ENCODE results near the gene NSUN4. TPM values are rescaled to one million over a fixed set of nuclear protein-coding genes. Genes with fewer than 3 reads are reported as not detected.

Gene NSUN4
- total RNA-seq, 1 experiment from 2014 or later: 20.4 TPM

DNA sequence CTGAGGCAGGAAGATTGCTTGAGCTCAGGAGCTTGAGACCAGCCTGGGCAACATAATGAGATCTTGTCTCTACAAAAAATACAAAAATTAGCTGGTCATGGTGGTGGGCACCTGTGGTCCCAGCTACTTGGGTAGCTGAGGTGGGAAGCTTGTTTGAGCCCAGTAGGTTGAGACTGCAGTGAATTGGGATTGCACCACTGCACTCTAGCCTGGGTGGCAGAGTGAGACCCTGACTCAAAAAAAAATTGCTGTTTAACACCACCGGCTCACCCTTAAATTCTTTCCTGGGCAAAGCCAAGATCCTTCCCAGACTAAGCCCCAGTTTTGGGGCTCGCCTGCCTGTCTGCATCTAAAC, 6.6 kb upstream of the NSUN4 start:
- H3K27ac ChIP-seq (ENCODE audit: insufficient read length, low read depth, low read length): no peak overlapping the region
- H2BK5ac ChIP-seq (ENCODE audit: insufficient read length, low read length): no peak overlapping the region
- Mint-ChIP-seq H3K27me3 (ENCODE audit: low read depth) (no peaks in the 10 kb centered on the region), H3K36me3 (ENCODE audit: insufficient read depth in 1 of 3, low read depth in 3 of 3) (no peaks in the 10 kb centered on the region; a peak in 1 of 7 replicates), H3K9me3 (no peaks in the 10 kb centered on the region), H3K4me3 (no peak overlapping the region), H3K27ac (0 out of 7 replicates have a peak overlapping the region, but pooled peaks of 1 of the 3 experiments have one; percentile 39), H3K4me1 (peaks cover 29 to 30% of the 10 kb centered on the region in 2 experiments)
- H3K4ac ChIP-seq (ENCODE audit: low read depth, low read length): no peak overlapping the region
- H4K5ac ChIP-seq (ENCODE audit: insufficient read length, low read depth, low read length): no peak overlapping the region
- H3K79me1 ChIP-seq (ENCODE audit: insufficient read depth, low read depth, low read length, poor library complexity, severe bottlenecking): no peaks in the 10 kb centered on the region
- DNase-seq: no peak
- no peaks in the 10 kb centered on the region for H3K27me3 ChIP-seq (ENCODE audit: insufficient read depth, low read length)
- no peak overlapping the region for H2BK15ac ChIP-seq (ENCODE audit: low read depth, low read length)
- H4K20me1 ChIP-seq (ENCODE audit: control insufficient read depth, insufficient read depth, insufficient read length): no peaks in the 10 kb centered on the region
- H4K8ac ChIP-seq (replicated peaks; ENCODE audit: insufficient read length, low read depth, low read length): no peak overlapping the region
- no peak overlapping the region for H3K23ac ChIP-seq (ENCODE audit: insufficient read length, low read depth, low read length)
- no peak overlapping the region for H3K9ac ChIP-seq (ENCODE audit: extremely low read depth, insufficient read length, low read length)
- no peak overlapping the region for H2BK20ac ChIP-seq (ENCODE audit: low read depth, low read length, poor library complexity, severe bottlenecking)
- WGBS (ENCODE audit: extremely low coverage, insufficient read length, low lambda C conversion rate): no CpG with 5 or more reads among the region's 2 CpGs
- H3T11ph ChIP-seq (ENCODE audit: low read length): no peak overlapping the region
- H3K56ac ChIP-seq (ENCODE audit: insufficient read length, low read depth, low read length): no peak overlapping the region
- H4K91ac ChIP-seq (ENCODE audit: insufficient read length, low read depth, low read length): no peak overlapping the region
- H3K23me2 ChIP-seq (ENCODE audit: insufficient read length, low read depth, low read length, poor library complexity, severe bottlenecking): no peaks in the 10 kb centered on the region
- H3K4me2 ChIP-seq (ENCODE audit: insufficient read depth, insufficient read length, low read length): no peak overlapping the region
- no peak overlapping the region for H2BK120ac ChIP-seq (ENCODE audit: low read depth, low read length, poor library complexity, severe bottlenecking)
- H3K4me1 ChIP-seq (ENCODE audit: insufficient read depth, low read length): no peaks in the 10 kb centered on the region
- no peaks in the 10 kb centered on the region for H3K79me2 ChIP-seq (ENCODE audit: insufficient read depth, low read length)
- no peak overlapping the region for H2AFZ ChIP-seq (ENCODE audit: low read length)
- no peak overlapping the region for H3K18ac ChIP-seq (ENCODE audit: insufficient read length, low read depth, low read length)
- no peak overlapping the region for H3K14ac ChIP-seq (ENCODE audit: insufficient read depth, low read length)
- TF ChIP-seq, protein P1, sequence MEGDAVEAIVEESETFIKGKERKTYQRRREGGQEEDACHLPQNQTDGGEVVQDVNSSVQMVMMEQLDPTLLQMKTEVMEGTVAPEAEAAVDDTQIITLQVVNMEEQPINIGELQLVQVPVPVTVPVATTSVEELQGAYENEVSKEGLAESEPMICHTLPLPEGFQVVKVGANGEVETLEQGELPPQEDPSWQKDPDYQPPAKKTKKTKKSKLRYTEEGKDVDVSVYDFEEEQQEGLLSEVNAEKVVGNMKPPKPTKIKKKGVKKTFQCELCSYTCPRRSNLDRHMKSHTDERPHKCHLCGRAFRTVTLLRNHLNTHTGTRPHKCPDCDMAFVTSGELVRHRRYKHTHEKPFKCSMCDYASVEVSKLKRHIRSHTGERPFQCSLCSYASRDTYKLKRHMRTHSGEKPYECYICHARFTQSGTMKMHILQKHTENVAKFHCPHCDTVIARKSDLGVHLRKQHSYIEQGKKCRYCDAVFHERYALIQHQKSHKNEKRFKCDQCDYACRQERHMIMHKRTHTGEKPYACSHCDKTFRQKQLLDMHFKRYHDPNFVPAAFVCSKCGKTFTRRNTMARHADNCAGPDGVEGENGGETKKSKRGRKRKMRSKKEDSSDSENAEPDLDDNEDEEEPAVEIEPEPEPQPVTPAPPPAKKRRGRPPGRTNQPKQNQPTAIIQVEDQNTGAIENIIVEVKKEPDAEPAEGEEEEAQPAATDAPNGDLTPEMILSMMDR (conservative IDR thresholded peaks at IDR 0.05): no peak
- no peak overlapping the region for H2BK12ac ChIP-seq (ENCODE audit: insufficient read length, low read depth, low read length)
- H2AK5ac ChIP-seq (ENCODE audit: insufficient read length, low read length): no peak overlapping the region
- no peaks in the 10 kb centered on the region for H3K9me3 ChIP-seq (ENCODE audit: control insufficient read depth, low read depth, low read length)
